IMR-90 (cell line): ENCODE results near the gene CAMK2D. TPM values are rescaled to one million over a fixed set of nuclear protein-coding genes. Genes with fewer than 3 reads are reported as not detected.

Experiments used
- ATAC-seq: fragments of 200-7000 bp; cut with Tn5 transposase; 2 replicates; pipeline ENCODE4 v1.9.1; 2020; ENCODE audit warnings: low read depth, mild to moderate bottlenecking, moderate library complexity
- BruUV-seq: library from RNA; stranded (reverse); fragments of 400-500 nt; replicated peaks from 2 replicates; lab custom pipeline; 2021; lab: Mats Ljungman, UMichigan
- CTCF ChIA-PET: fragments of 300-600 bp; formaldehyde crosslinking; extraction: SDS; loops from one replicate; lab custom pipeline; 2021; ENCODE audit warnings: antibody characterized with exemption; lab: Yijun Ruan, JAX
- POLR2A ChIA-PET: fragments of 300-600 bp; sonication (Branson Sonifier 250); formaldehyde crosslinking; loops from one replicate; lab custom pipeline; 2022; ENCODE audit warnings: antibody characterized with exemption; ENCODE audit not compliant: unreplicated experiment; lab: Charles Lee
- DNase-seq: peaks from one replicate; pipeline ENCODE4 v3.0.0; 2013
- H2AFZ ChIP-seq: replicated peaks from 2 replicates; pipeline ENCODE3; 2013; ENCODE audit warnings: low read length, mild to moderate bottlenecking; ENCODE audit not compliant: poor library complexity
- H2AK5ac ChIP-seq: 2 replicates; pipeline ENCODE4 v1.6.1; 2013; ENCODE audit warnings: low read depth, low read length, inconsistent platforms
- H2AK9ac ChIP-seq: replicated peaks from 2 replicates; pipeline ENCODE3; 2013; ENCODE audit warnings: mild to moderate bottlenecking, low read depth, low read length, moderate library complexity; ENCODE audit not compliant: poor library complexity
- H2BK120ac ChIP-seq: 2 replicates; pipeline ENCODE4 v1.6.1; 2013; ENCODE audit warnings: low read depth, low read length, inconsistent platforms
- H2BK15ac ChIP-seq: 3 replicates; pipeline ENCODE4 v1.6.1; 2013; ENCODE audit warnings: low read depth, low read length, inconsistent platforms
- H2BK20ac ChIP-seq: 2 replicates; pipeline ENCODE4 v1.6.1; 2013; ENCODE audit warnings: low read depth, mild to moderate bottlenecking, inconsistent platforms, low read length, moderate library complexity
- H2BK5ac ChIP-seq: 2 replicates; pipeline ENCODE4 v1.6.1; 2013; ENCODE audit warnings: mild to moderate bottlenecking, low read depth, low read length, inconsistent platforms; ENCODE audit not compliant: poor library complexity, severe bottlenecking
- H3K14ac ChIP-seq: replicated peaks from 2 replicates; pipeline ENCODE4 v1.6.1; 2013; ENCODE audit warnings: low read depth, low read length, inconsistent platforms
- H3K18ac ChIP-seq: 2 replicates; pipeline ENCODE4 v1.6.1; 2013; ENCODE audit warnings: low read depth, low read length, control low read depth
- H3K23ac ChIP-seq: 2 replicates; pipeline ENCODE4 v1.6.1; 2013; ENCODE audit warnings: low read depth, low read length, inconsistent platforms
- H3K27ac ChIP-seq: 2 replicates; pipeline ENCODE4 v1.5.1; 2013; ENCODE audit warnings: mild to moderate bottlenecking, control low read depth, low read length; ENCODE audit not compliant: insufficient read depth
- H3K27me3 ChIP-seq: 2 replicates; pipeline ENCODE4 v1.6.1; 2013; ENCODE audit warnings: low read length; ENCODE audit not compliant: control insufficient read depth, insufficient read depth
- H3K36me3 ChIP-seq: 2 replicates; pipeline ENCODE4 v1.6.1; 2013; ENCODE audit warnings: low read length, mixed read lengths; ENCODE audit not compliant: control insufficient read depth, insufficient read depth
- H3K4ac ChIP-seq: 2 replicates; pipeline ENCODE4 v1.6.1; 2013; ENCODE audit warnings: low read depth, low read length, inconsistent platforms
- H3K4me1 ChIP-seq: 2 replicates; pipeline ENCODE4 v1.6.1; 2013; ENCODE audit warnings: low read length, mixed read lengths; ENCODE audit not compliant: control insufficient read depth, insufficient read depth
- H3K4me2 ChIP-seq: 2 replicates; pipeline ENCODE4 v1.6.1; 2013; ENCODE audit warnings: low read depth, mild to moderate bottlenecking, control low read depth, low read length, moderate library complexity
- H3K4me3 ChIP-seq: 2 replicates; pipeline ENCODE4 v1.5.1; 2013; ENCODE audit warnings: low read depth, mild to moderate bottlenecking, control low read depth, low read length, moderate library complexity; ENCODE audit not compliant: insufficient read depth
- H3K56ac ChIP-seq: 2 replicates; pipeline ENCODE4 v1.6.1; 2013; ENCODE audit warnings: low read length, inconsistent platforms; ENCODE audit not compliant: insufficient read depth; ENCODE audit errors: extremely low read depth
- H3K79me1 ChIP-seq, 2 experiments: 2 replicates each; pipeline ENCODE4 v1.6.1; 2013; ENCODE audit warnings: low read length in 2 of 2, inconsistent platforms in 1 of 2, low read depth in 1 of 2
- H3K9ac ChIP-seq: 2 replicates; pipeline ENCODE4 v1.6.1; 2013; ENCODE audit warnings: low read depth, low read length, control low read depth
- H3K9me1 ChIP-seq: 2 replicates; pipeline ENCODE4 v1.6.1; 2013; ENCODE audit warnings: low read length, inconsistent platforms; ENCODE audit not compliant: insufficient read depth
- H3K9me3 ChIP-seq: 2 replicates; pipeline ENCODE4 v1.6.1; 2013; ENCODE audit warnings: low read length; ENCODE audit not compliant: control insufficient read depth, insufficient read depth
- H4K20me1 ChIP-seq: 2 replicates; pipeline ENCODE4 v1.6.1; 2013; ENCODE audit warnings: low read length, inconsistent platforms; ENCODE audit not compliant: insufficient read depth
- H4K5ac ChIP-seq: 2 replicates; pipeline ENCODE4 v1.6.1; 2013; ENCODE audit warnings: mild to moderate bottlenecking, low read depth, low read length, control low read depth
- H4K8ac ChIP-seq, 2 experiments: 2 replicates each; pipeline ENCODE4 v1.6.1; 2013; ENCODE audit warnings: low read depth in 2 of 2, low read length in 2 of 2, control low read depth in 1 of 2, inconsistent platforms in 1 of 2
- H4K91ac ChIP-seq: 2 replicates; pipeline ENCODE4 v1.6.1; 2013; ENCODE audit warnings: low read depth, low read length, inconsistent platforms; ENCODE audit not compliant: insufficient read depth
- CHD1 ChIP-seq: IDR thresholded peaks from 2 replicates; pipeline ENCODE4 v1.6.1; 2012; ENCODE audit warnings: low read depth, low read length, improper control_type of control experiment
- MAFK ChIP-seq: IDR thresholded peaks from 2 replicates; pipeline ENCODE4 v1.6.1; 2012; ENCODE audit warnings: low read depth, low read length, improper control_type of control experiment
- RAD21 ChIP-seq: IDR thresholded peaks from 2 replicates; pipeline ENCODE4 v1.6.1; 2012; ENCODE audit warnings: low read length, improper control_type of control experiment
- SMC3 ChIP-seq: fragments of 150-350 bp; IDR thresholded peaks from 2 replicates; pipeline ENCODE4 v1.6.1; 2016; ENCODE audit warnings: low read depth, mild to moderate bottlenecking, antibody characterized with exemption, low read length, moderate library complexity
- WGBS, 2 experiments: methylation state at CpG; one replicate each; pipeline versions ENCODE4 v1.1.5 to v1.1.7; 2013; ENCODE audit warnings: missing lambda C conversion rate in 2 of 2; ENCODE audit not compliant: insufficient read length in 1 of 2; ENCODE audit errors: extremely low coverage in 2 of 2; 5-methylcytosine and 5-hydroxymethylcytosine counted together
- dilution Hi-C: fragments of 300-500 bp; cut with HindIII; formaldehyde crosslinking; loops from one replicate; pipeline ENCODE4 v1.14.3; 2018; ENCODE audit warnings: low sequenced_read_pairs; ENCODE audit not compliant: unreplicated experiment
- in situ Hi-C: fragments of 300-500 bp; cut with MboI; formaldehyde crosslinking; loops from 3 replicates; pipeline ENCODE4 v1.14.3; 2019; ENCODE audit warnings: low sequenced_read_pairs, inconsistent platforms, mixed read lengths
- intact Hi-C: fragments of 100-400 bp; cut with micrococcal nuclease; formaldehyde crosslinking; loops from 2 replicates; pipeline ENCODE4 v1.10.0; 2022
- polyA plus RNA-seq, 3 experiments: library from polyadenylated mRNA; depleted of rRNA; stranded (reverse); fragments of >200 nt; gene quantifications; 2 replicates each; pipeline ENCODE4 v1.2.3, GENCODE V29; 2012; ENCODE audit warnings: low replicate concordance in 1 of 3
- total RNA-seq: library from RNA; depleted of rRNA; stranded (reverse); fragments of >200 nt; gene quantifications from 2 replicates; pipeline ENCODE4 v1.2.3, GENCODE V29; 2012

Gene CAMK2D
- total and polyA plus RNA-seq, 2 of the 4 experiments (the other 2 are of a cell fraction): 44.6 to 156 TPM

GRCh38 chr4:113607147-113607720 is 154.3 kb downstream of the CAMK2D start:
- WGBS, 2 experiments: 96% methylated on average over 5 of the region's 9 CpGs; no CpG with 5 or more reads in 1 of the 2 experiments
- peaks cover 7% of the 10 kb centered on the region for H3K9me1 ChIP-seq
- TF ChIP-seq SMC3: no peak
- TF ChIP-seq RAD21: no peak
- TF ChIP-seq CHD1: no peak
- no peak for TF ChIP-seq MAFK
- POLR2A ChIA-PET: no interaction called here
- H3K23ac ChIP-seq: no peak overlapping the region
- intact Hi-C loops (no loop called here), in situ Hi-C loops (no loop called here), dilution Hi-C loops (no loop called here)
- no peaks in the 10 kb centered on the region for H3K27me3 ChIP-seq
- no peak overlapping the region for H2BK15ac ChIP-seq
- H3K4me3 ChIP-seq: no peak overlapping the region
- H2BK20ac ChIP-seq: no peak overlapping the region
- no peak overlapping the region for H4K8ac ChIP-seq
- peaks cover 8% of the 10 kb centered on the region for H3K36me3 ChIP-seq
- H4K5ac ChIP-seq: no peak overlapping the region
- no peak overlapping the region for H3K4ac ChIP-seq
- no peak overlapping the region for H3K27ac ChIP-seq
- no peak overlapping the region for H3K56ac ChIP-seq
- no peak overlapping the region for H2AK9ac ChIP-seq
- no peak for ATAC-seq
- H2BK5ac ChIP-seq: no peak overlapping the region
- peaks cover 20 to 36% of the 10 kb centered on the region in 2 experiments for H3K79me1 ChIP-seq
- no peak overlapping the region for H2AK5ac ChIP-seq
- DNase-seq: no peak
- H3K4me1 ChIP-seq: no peaks in the 10 kb centered on the region; the same call in 1 of the 2 replicates
- no peak overlapping the region for H2AFZ ChIP-seq
- H4K91ac ChIP-seq: no peak overlapping the region
- H3K9me3 ChIP-seq: no peaks in the 10 kb centered on the region
- H2BK120ac ChIP-seq: no peak overlapping the region
- no TSS peak for BruUV-seq
- CTCF ChIA-PET: no interaction called here
- no peak overlapping the region for H3K9ac ChIP-seq
- no peak overlapping the region for H3K4me2 ChIP-seq
- no peak overlapping the region for H3K18ac ChIP-seq
- no peak overlapping the region for H3K14ac ChIP-seq
- H4K20me1 ChIP-seq: no peaks in the 10 kb centered on the region
